HepG2 (cell line): ENCODE data around the gene FGD5. TPM values are rescaled to one million over a fixed set of nuclear protein-coding genes. Genes with fewer than 3 reads are reported as not detected.
A peak's percentile ranks its signal among the peaks of the same experiment; 100 is the strongest.

Experiments
- ATAC-seq: fragments of 200-7000 bp; cut with Tn5 transposase; 3 replicates; pipeline ENCODE4 v1.9.1; 2020; ENCODE audit warnings: mild to moderate bottlenecking, moderate library complexity
- BruUV-seq: library from RNA; stranded (reverse); fragments of 400-500 nt; replicated peaks from 2 replicates; lab custom pipeline; 2021; lab: Mats Ljungman, UMichigan
- CTCF ChIA-PET: fragments of 300-600 bp; formaldehyde crosslinking; extraction: SDS; loops from one replicate; lab custom pipeline; 2021; ENCODE audit warnings: low total read pairs, inconsistent platforms, low intra/inter-chr PET ratio; lab: Yijun Ruan, JAX
- POLR2A ChIA-PET: fragments of 350-600 bp; sonication (Branson Sonifier 250); formaldehyde crosslinking; loops from one replicate; lab custom pipeline; 2020; ENCODE audit warnings: antibody characterized with exemption, inconsistent platforms; lab: Yijun Ruan, JAX
- DNase-seq: peaks from one replicate; pipeline ENCODE4 v3.0.0-alpha.2; 2015; ENCODE audit warnings: low spot score
- FAIRE-seq: peaks from 3 replicates; lab custom pipeline; 2011; peaks lifted over from hg19 to GRCh38; lab: Jason Lieb, UNC
- H2AFZ ChIP-seq: one replicate; pipeline ENCODE4 v1.6.1; 2011; ENCODE audit warnings: low read length, inconsistent platforms
- H3K27ac ChIP-seq: fragments of 300-600 bp; 3 replicates; pipeline ENCODE4 v1.8.0; 2011; ENCODE audit warnings: mixed run types, mild to moderate bottlenecking, mixed read lengths, low read length, inconsistent platforms; ENCODE audit not compliant: insufficient read depth; ENCODE audit errors: extremely low read length
- H3K27me3 ChIP-seq, 2 experiments: fragments of 200-600 bp in 1 of 2; 2 replicates in 1 of 2; 3 replicates in 1 of 2; pipeline versions ENCODE4 v1.6.0 to v1.8.0; 2011; ENCODE audit warnings: low read length in 2 of 2, mild to moderate bottlenecking in 2 of 2, moderate library complexity in 2 of 2, inconsistent platforms in 1 of 2; ENCODE audit not compliant: insufficient read depth in 2 of 2, control insufficient read depth in 1 of 2
- H3K36me3 ChIP-seq, 2 experiments: fragments of 200-600 bp in 1 of 2; replicated peaks in 1 of 2; 2 replicates in 1 of 2; 3 replicates in 1 of 2; pipeline versions ENCODE4 v1.5.1 to v1.8.0; 2011; ENCODE audit warnings: low read length in 2 of 2, inconsistent platforms in 1 of 2; ENCODE audit not compliant: insufficient read depth in 2 of 2, control insufficient read depth in 1 of 2
- H3K4me1 ChIP-seq: 2 replicates; pipeline ENCODE4 v1.5.1; 2012; ENCODE audit warnings: low read length, inconsistent platforms; ENCODE audit not compliant: insufficient read depth
- H3K4me2 ChIP-seq: 2 replicates; pipeline ENCODE4 v1.6.0; 2011; ENCODE audit warnings: low read depth, low read length, inconsistent platforms
- H3K4me3 ChIP-seq, 3 experiments: fragments of 200-600 bp in 1 of 3; sonication (generic), shearing (Covaris generic) in 1 of 3; replicated peaks in 1 of 3; 2 replicates each; pipeline ENCODE4 v1.5.1; 2011 to 2016; ENCODE audit warnings: low read length in 3 of 3, inconsistent platforms in 2 of 3, low read depth in 2 of 3, mild to moderate bottlenecking in 2 of 3, control low read depth in 1 of 3, mixed read lengths in 1 of 3; ENCODE audit not compliant: insufficient read depth in 1 of 3
- H3K79me2 ChIP-seq: one replicate; pipeline ENCODE4 v1.6.1; 2011; ENCODE audit warnings: low read length, inconsistent platforms; ENCODE audit not compliant: insufficient read depth
- H3K9ac ChIP-seq: 2 replicates; pipeline ENCODE4 v1.6.0; 2011; ENCODE audit warnings: mild to moderate bottlenecking, low read depth, low read length, inconsistent platforms; ENCODE audit not compliant: insufficient read depth
- H3K9me3 ChIP-seq: 2 replicates; pipeline ENCODE4 v1.5.1; 2012; ENCODE audit warnings: mild to moderate bottlenecking, low read length
- H4K20me1 ChIP-seq: 2 replicates; pipeline ENCODE4 v1.6.0; 2011; ENCODE audit warnings: inconsistent platforms, mild to moderate bottlenecking, low read length, moderate library complexity; ENCODE audit not compliant: insufficient read depth
- CEBPG ChIP-seq: IDR thresholded peaks from 2 replicates; pipeline ENCODE4 v1.6.1; 2016
- GATAD2A ChIP-seq: IDR thresholded peaks from 2 replicates; pipeline ENCODE4 v1.6.1; 2016
- HHEX ChIP-seq: IDR thresholded peaks from 2 replicates; pipeline ENCODE4 v1.6.1; 2016; ENCODE audit warnings: control low read depth
- MLX ChIP-seq: IDR thresholded peaks from 2 replicates; pipeline ENCODE4 v1.6.1; 2016
- PCBP2 ChIP-seq: fragments of 200-400 bp; formaldehyde crosslinking; optimal IDR thresholded peaks from 2 replicates; pipeline ENCODE3; 2018; ENCODE audit warnings: low read length, low read depth; ENCODE audit not compliant: poor library complexity, severe bottlenecking
- RFX5 ChIP-seq: IDR thresholded peaks from 2 replicates; pipeline ENCODE4 v1.6.1; 2011; ENCODE audit warnings: low read depth, low read length, improper control_type of control experiment
- SALL2 ChIP-seq: sonication (generic); formaldehyde crosslinking; IDR thresholded peaks from 2 replicates; pipeline ENCODE4 v1.8.1; 2023; ENCODE audit warnings: mild to moderate bottlenecking, missing genetic modification reagents, inconsistent platforms
- TARDBP ChIP-seq: sonication (generic); formaldehyde crosslinking; IDR thresholded peaks from 2 replicates; pipeline ENCODE4 v1.8.0; 2022; ENCODE audit warnings: mild to moderate bottlenecking, missing genetic modification reagents
- ZBTB10 ChIP-seq: sonication (generic); formaldehyde crosslinking; IDR thresholded peaks from 2 replicates; pipeline ENCODE4 v1.4.0; 2020; ENCODE audit warnings: missing genetic modification reagents, borderline replicate concordance
- ZKSCAN1 ChIP-seq: fragments of 150-350 bp; IDR thresholded peaks from 2 replicates; pipeline ENCODE4 v1.6.1; 2014; ENCODE audit warnings: low read length
- ZNF274 ChIP-seq: sonication (generic); formaldehyde crosslinking; IDR thresholded peaks from 2 replicates; pipeline ENCODE4 v1.5.1; 2020; ENCODE audit warnings: mild to moderate bottlenecking, missing genetic modification reagents
- ZNF296 ChIP-seq: sonication (generic); formaldehyde crosslinking; conservative IDR thresholded peaks from 2 replicates; pipeline ENCODE4 v1.5.0; 2020; ENCODE audit warnings: mild to moderate bottlenecking, missing genetic modification reagents
- ZNF747 ChIP-seq: sonication (generic); formaldehyde crosslinking; IDR thresholded peaks from 2 replicates; pipeline ENCODE4 v1.8.1; 2023; ENCODE audit warnings: missing genetic modification reagents, mild to moderate bottlenecking, borderline replicate concordance
- ZNF784 ChIP-seq: sonication (generic); formaldehyde crosslinking; IDR thresholded peaks from 2 replicates; pipeline ENCODE4 v1.5.1; 2020; ENCODE audit warnings: missing genetic modification reagents, mild to moderate bottlenecking, borderline replicate concordance
- ZNF816 ChIP-seq: sonication (generic); formaldehyde crosslinking; IDR thresholded peaks from 2 replicates; pipeline ENCODE4 v1.8.0; 2022; ENCODE audit warnings: missing genetic modification reagents, mild to moderate bottlenecking, borderline replicate concordance
- WGBS: methylation state at CpG from one replicate; pipeline ENCODE4 v1.1.6; 2017; ENCODE audit warnings: low lambda C conversion rate; 5-methylcytosine and 5-hydroxymethylcytosine counted together
- in situ Hi-C: cut with HindIII; loops from 2 replicates; pipeline ENCODE4 v1.10.0; 2017; ENCODE audit warnings: low pct_unique_long_range_greater_than_20kb; ENCODE audit not compliant: extremely low pct_ligation_motif_present
- intact Hi-C: fragments of 100-400 bp; cut with micrococcal nuclease; formaldehyde crosslinking; loops from one replicate; pipeline ENCODE4 v1.10.0; 2022; ENCODE audit not compliant: unreplicated experiment
- polyA plus RNA-seq, 8 experiments: library from polyadenylated mRNA; depleted of rRNA in 3 of 8; stranded (reverse) in 7 of 8; unstranded in 1 of 8; fragments of >200 nt; fragmentation: Illumina TruSeq in 4 of 8; extraction: Trizol in 4 of 8; gene quantifications; 2 replicates each; pipeline versions ENCODE4 v1.2.1 to v1.2.3, GENCODE V29; 2011 to 2016; ENCODE audit warnings: low read depth in 4 of 8, missing spikeins in 1 of 8, mixed read lengths in 1 of 8; ENCODE audit not compliant: insufficient read depth in 1 of 8
- total RNA-seq, 5 experiments: library from RNA; depleted of rRNA; stranded (reverse); fragments of >200 nt; fragmentation: Illumina TruSeq; extraction: Trizol; gene quantifications; 2 replicates each; pipeline ENCODE4 v1.2.3, GENCODE V29; 2016; ENCODE audit warnings: low read depth in 1 of 5

FGD5 gene
- total and polyA plus RNA-seq, 2 of the 13 experiments (the other 11 are each of a cell fraction or from before 2014, with no cell fraction given) = 0.17 TPM; not detected in 1

GRCh38 chr3:14946236-14946635 lies 127.5 kb downstream of the FGD5 start (continued):
- TF ChIP-seq ZNF816 (CRISPR knock-in tag) (no peak), PCBP2 (no peak), ZNF296 (CRISPR knock-in tag) (no peak), ZKSCAN1 (no peak), RFX5 (no peak), ZNF274 (no peak), HHEX (CRISPR knock-in tag) (no peak)

DNA sequence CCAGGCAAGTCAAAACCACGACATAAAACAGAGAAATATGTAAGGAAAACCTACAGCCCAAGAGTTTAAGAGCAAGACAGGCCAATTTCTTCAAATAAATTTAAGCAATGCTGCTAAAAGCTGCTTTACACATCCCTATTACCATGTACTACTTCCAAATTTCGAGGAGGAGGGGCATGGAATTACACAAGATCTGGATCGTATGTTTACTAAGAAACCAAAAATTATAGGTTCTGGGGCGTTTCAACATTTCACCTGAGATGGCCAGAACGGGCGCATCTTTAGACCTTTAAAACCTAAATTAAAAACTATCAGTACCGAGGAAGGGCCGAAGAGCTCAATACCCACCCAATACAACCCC lies 128.0 kb downstream of the FGD5 start:
- 1% methylated on average over 8 of the region's 8 CpGs for WGBS
- peaks cover 9% of the 10 kb centered on the region for H4K20me1 ChIP-seq
- H3K79me2 ChIP-seq = peaks cover 54% of the 10 kb centered on the region
- H3K27me3 ChIP-seq = no peaks in the 10 kb centered on the region
- TF ChIP-seq MLX = no peak
- TF ChIP-seq ZBTB10 (CRISPR knock-in tag) = 0 out of 2 replicates have a peak, but pooled peaks have one; percentile 30
- no peak for TF ChIP-seq ZNF784
- TF ChIP-seq SALL2 (CRISPR knock-in tag) = 0 out of 2 replicates have a peak, but pooled peaks have one; percentile 3
- TF ChIP-seq ZNF747 (CRISPR knock-in tag) = no peak
- 0 out of 2 replicates have a peak, but pooled peaks have one; percentile 10 for TF ChIP-seq TARDBP (CRISPR knock-in tag)
- 0 out of 2 replicates have a peak, but pooled peaks have one; percentile 14 for TF ChIP-seq CEBPG (CRISPR knock-in tag)
- no peak for TF ChIP-seq GATAD2A (CRISPR knock-in tag)
- BruUV-seq = no TSS peak
- H3K9me3 ChIP-seq = no peaks in the 10 kb centered on the region
- DNase-seq (no peak), FAIRE-seq (no peak), ATAC-seq (no peak)
- ChIA-PET POLR2A (interaction anchor here (1.5 kb wide), 1 partner anchor 295 kb away, joined by 8 read pairs; the partner anchor contains the start of gene CCDC174), CTCF (no interaction called here)
- peak overlapping the region; percentile 77 for H3K4me2 ChIP-seq
- H3K9ac ChIP-seq = peak overlapping the region; percentile 94
- intact Hi-C loops (loop anchor here (10.0 kb wide), 1 partner anchor 258 kb away; the partner anchor contains the start of gene CAPN7), in situ Hi-C loops (no loop called here)
- peaks cover 4 to 23% of the 10 kb centered on the region in 2 experiments; a peak in 4 of 5 replicates for H3K36me3 ChIP-seq
- H3K4me3 ChIP-seq = peak overlapping the region; percentile 79 to 97 (median 95)
- no peak overlapping the region for H2AFZ ChIP-seq
- H3K4me1 ChIP-seq = peaks cover 63% of the 10 kb centered on the region
- H3K27ac ChIP-seq = peak overlapping the region; percentile 91
